Activated B cell treated with CpG ODN at 0.5 μM for 24 hours (primary cell): Measurements from ENCODE around the gene DOC2B. TPM values are rescaled to one million over a fixed set of nuclear protein-coding genes. Genes with fewer than 3 reads are reported as not detected.

Experiments
- ATAC-seq: fragments of 200-7000 bp; cut with Tn5 transposase; one replicate; pipeline ENCODE4 v1.10.0; 2021; ENCODE audit warnings: low read depth, mild to moderate bottlenecking, moderate library complexity
- CTCF ChIA-PET: fragments of 350-600 bp; sonication (Branson Sonifier 250); formaldehyde crosslinking; loops from one replicate; lab custom pipeline; 2021; ENCODE audit warnings: antibody characterized with exemption; lab: Charles Lee
- POLR2A ChIA-PET: fragments of 350-600 bp; sonication (Branson Sonifier 250); formaldehyde crosslinking; loops from one replicate; lab custom pipeline; 2021; ENCODE audit warnings: antibody characterized with exemption; lab: Charles Lee
- DNase-seq: peaks from one replicate; pipeline ENCODE4 v3.0.0; 2022
- H3K27ac Mint-ChIP-seq: one replicate; pipeline ENCODE4 v1.8.0; 2020; ENCODE audit warnings: mixed read lengths
- H3K27me3 Mint-ChIP-seq: one replicate; pipeline ENCODE4 v1.8.0; 2021; ENCODE audit warnings: mixed read lengths
- H3K36me3 Mint-ChIP-seq: one replicate; pipeline ENCODE4 v1.8.0; 2021; ENCODE audit warnings: low read depth, mixed read lengths
- H3K4me1 Mint-ChIP-seq: one replicate; pipeline ENCODE4 v1.8.0; 2021; ENCODE audit warnings: mixed read lengths
- H3K4me3 Mint-ChIP-seq: one replicate; pipeline ENCODE4 v1.8.0; 2020; ENCODE audit warnings: mild to moderate bottlenecking, mixed read lengths
- H3K9me3 Mint-ChIP-seq: one replicate; pipeline ENCODE4 v1.8.0; 2020; ENCODE audit warnings: mixed read lengths
- CTCF ChIP-seq: fragments of 200-600 bp; IDR thresholded peaks from one replicate; pipeline ENCODE4 v1.8.0; 2022; ENCODE audit warnings: antibody characterized with exemption, mild to moderate bottlenecking
- intact Hi-C: fragments of 100-400 bp; cut with micrococcal nuclease; formaldehyde crosslinking; loops from one replicate; pipeline ENCODE4 v1.15.1; 2024
- total RNA-seq: library from RNA; stranded (reverse); gene quantifications from 2 replicates; pipeline ENCODE4 v1.2.3, GENCODE V29; 2022

DOC2B gene
- not detected in 2 replicates for total RNA-seq

- ChIA-PET POLR2A (no interaction called here), CTCF (no interaction called here)
- DNase-seq = no peak
- no peak within 1 kb of the TSS for H3K27ac Mint-ChIP-seq
- peak within 1 kb of the TSS; percentile 42 for H3K4me3 Mint-ChIP-seq
- no peaks in the 10 kb centered on the region for H3K36me3 Mint-ChIP-seq
- H3K9me3 Mint-ChIP-seq = no peaks in the 10 kb centered on the region
- ATAC-seq = no peak
- peaks cover 2% of the 10 kb centered on the region for H3K4me1 Mint-ChIP-seq
- TF ChIP-seq CTCF = no peak
- peaks cover 43% of the 10 kb centered on the region for H3K27me3 Mint-ChIP-seq
- intact Hi-C loops = no loop called here
Measured at GRCh38 chr17:181245-182049, at the start of gene DOC2B. Gene DOC2B (minus strand): TSS chr17:181650. CDS start chr17:181479, 171 bp downstream.

DNA sequence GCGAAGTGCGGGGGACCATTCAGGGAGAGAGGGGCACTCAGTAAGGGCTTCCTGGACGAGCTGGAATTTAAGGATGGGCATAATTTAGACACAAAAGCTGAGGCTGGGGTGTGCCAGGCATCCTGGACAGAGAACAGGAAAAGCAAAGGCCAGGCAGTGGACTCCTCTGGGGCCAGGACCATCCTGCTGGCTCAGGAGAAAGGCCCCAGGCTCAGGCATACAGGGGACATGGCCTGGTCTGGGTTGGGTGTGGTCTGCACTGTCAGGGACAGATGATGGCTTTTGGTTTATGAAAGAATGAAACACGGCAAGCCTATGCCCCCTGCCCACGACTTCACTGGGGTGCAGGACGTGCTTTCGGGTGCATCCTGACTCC lies 48.9 kb upstream of the DOC2B start:
- TF ChIP-seq CTCF = no peak
- H3K27ac Mint-ChIP-seq = no peak overlapping the region
- H3K4me1 Mint-ChIP-seq = no peaks in the 10 kb centered on the region
- DNase-seq (no peak), ATAC-seq (no peak)
- intact Hi-C loops = no loop called here
- ChIA-PET POLR2A (no interaction called here), CTCF (no interaction called here)
- no peak overlapping the region for H3K4me3 Mint-ChIP-seq
- no peaks in the 10 kb centered on the region for H3K9me3 Mint-ChIP-seq
- H3K27me3 Mint-ChIP-seq = no peaks in the 10 kb centered on the region
- no peaks in the 10 kb centered on the region for H3K36me3 Mint-ChIP-seq

GRCh38 chr17:229709-230394 lies 48.4 kb upstream of the DOC2B start:
- H3K4me1 Mint-ChIP-seq = no peaks in the 10 kb centered on the region
- H3K36me3 Mint-ChIP-seq = no peaks in the 10 kb centered on the region
- intact Hi-C loops = no loop called here
- POLR2A ChIA-PET = no interaction called here
- TF ChIP-seq CTCF = no peak
- DNase-seq (no peak), ATAC-seq (no peak)
- no peak overlapping the region for H3K27ac Mint-ChIP-seq
- no peak overlapping the region for H3K4me3 Mint-ChIP-seq
- H3K9me3 Mint-ChIP-seq = no peaks in the 10 kb centered on the region
- H3K27me3 Mint-ChIP-seq = no peaks in the 10 kb centered on the region
- CTCF ChIA-PET = no interaction called here

DNA sequence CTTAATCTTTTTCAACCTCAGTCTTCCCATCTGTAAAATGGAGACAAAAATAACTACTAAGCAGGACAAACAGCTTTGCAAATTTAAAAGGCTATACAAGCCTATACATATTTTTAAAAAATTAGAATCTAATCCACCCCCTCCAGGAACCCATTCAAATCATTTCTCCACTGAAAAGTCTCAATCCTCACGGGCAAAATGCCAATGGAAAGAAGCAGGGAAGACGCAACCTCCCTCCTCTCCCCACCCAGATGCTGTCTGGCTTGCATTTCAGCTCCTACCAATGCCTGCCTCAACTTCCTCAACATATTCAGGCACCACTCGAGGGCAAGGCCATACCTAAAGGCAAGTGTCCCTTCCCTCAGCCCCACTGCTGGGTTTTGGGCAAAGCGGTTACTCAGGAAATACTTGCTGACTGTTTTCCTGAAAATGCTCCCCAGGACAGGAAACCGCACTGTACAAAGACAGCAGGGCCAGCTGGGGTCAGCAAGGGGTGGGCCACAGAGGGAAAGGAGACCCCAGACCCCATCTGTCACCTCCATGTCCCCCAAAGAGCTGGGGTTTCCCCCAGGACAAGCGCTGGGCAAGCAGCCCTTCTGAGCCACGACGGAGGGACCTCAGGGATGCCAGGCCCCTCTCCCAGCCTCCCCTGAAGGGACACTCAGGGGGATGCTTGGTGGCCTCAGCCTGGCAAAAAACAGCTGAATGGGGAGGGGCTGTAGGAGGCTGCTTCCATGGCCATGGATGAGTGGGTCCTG lies 47.7 kb upstream of the DOC2B start:
- ChIA-PET CTCF (no interaction called here), POLR2A (no interaction called here)
- Mint-ChIP-seq H3K9me3 (no peaks in the 10 kb centered on the region), H3K27me3 (no peaks in the 10 kb centered on the region), H3K27ac (no peak overlapping the region), H3K4me1 (no peaks in the 10 kb centered on the region), H3K4me3 (no peak overlapping the region), H3K36me3 (no peaks in the 10 kb centered on the region)
- no peak for ATAC-seq
- no peak for DNase-seq
- intact Hi-C loops = no loop called here
- TF ChIP-seq CTCF = no peak
